Thoracic aorta (tissue), 2 donors: ENCODE data around the gene SUPT6H. TPM values are rescaled to one million over a fixed set of nuclear protein-coding genes. Genes with fewer than 3 reads are reported as not detected.

ENCODE experiments used
- ATAC-seq: fragments of 150-250 bp; one replicate; pipeline ENCODE4 v1.8.0; 2017; ENCODE audit warnings: low read depth; ENCODE audit not compliant: insufficient number of reproducible peaks, low FRiP score
- DNase-seq: peaks from one replicate; pipeline ENCODE4 v3.0.0-alpha.2; 2020; ENCODE audit warnings: low spot score
- H3K27ac ChIP-seq, 2 donors: fragments of 200-600 bp; sonication (generic); 1 replicate in 1 of 2; 2 replicates in 1 of 2; pipeline ENCODE4 v1.5.1; 2016; ENCODE audit warnings: mild to moderate bottlenecking in 2 of 2, moderate library complexity in 2 of 2
- H3K27me3 ChIP-seq: fragments of 200-600 bp; sonication (generic); replicated peaks from 2 replicates; pipeline ENCODE4 v1.6.0; 2016; ENCODE audit warnings: mild to moderate bottlenecking; ENCODE audit not compliant: insufficient read depth
- H3K36me3 ChIP-seq: fragments of 200-600 bp; sonication (generic); one replicate; pipeline ENCODE4 v1.5.1; 2016
- H3K4me1 ChIP-seq, 2 donors: fragments of 200-600 bp; sonication (generic); 1 replicate in 1 of 2; 2 replicates in 1 of 2; pipeline versions ENCODE4 v1.5.1 to v1.6.0; 2016; ENCODE audit warnings: low read depth in 2 of 2, mild to moderate bottlenecking in 1 of 2; ENCODE audit not compliant: control insufficient read depth in 1 of 2
- H3K4me3 ChIP-seq: fragments of 200-600 bp; sonication (generic); 2 replicates; pipeline ENCODE4 v1.5.1; 2016; ENCODE audit warnings: mild to moderate bottlenecking
- H3K9me3 ChIP-seq: fragments of 200-600 bp; sonication (generic); 2 replicates; pipeline ENCODE4 v1.5.1; 2016
- total RNA-seq, 2 donors: library from RNA; depleted of rRNA; stranded (reverse); fragments of >200 nt; gene quantifications; one replicate each; pipeline versions ENCODE4 v1.1.0 to v1.2.3, GENCODE V29; 2016
- TF ChIP-seq, protein P1 (sequence below): fragments of 200-600 bp; sonication (generic); IDR thresholded peaks from one replicate; pipeline ENCODE4 v1.5.1; 2019; ENCODE audit warnings: antibody characterized with exemption

Gene SUPT6H
- total RNA-seq, 2 donors from 2014 or later: 45.6 to 133 TPM

DNA sequence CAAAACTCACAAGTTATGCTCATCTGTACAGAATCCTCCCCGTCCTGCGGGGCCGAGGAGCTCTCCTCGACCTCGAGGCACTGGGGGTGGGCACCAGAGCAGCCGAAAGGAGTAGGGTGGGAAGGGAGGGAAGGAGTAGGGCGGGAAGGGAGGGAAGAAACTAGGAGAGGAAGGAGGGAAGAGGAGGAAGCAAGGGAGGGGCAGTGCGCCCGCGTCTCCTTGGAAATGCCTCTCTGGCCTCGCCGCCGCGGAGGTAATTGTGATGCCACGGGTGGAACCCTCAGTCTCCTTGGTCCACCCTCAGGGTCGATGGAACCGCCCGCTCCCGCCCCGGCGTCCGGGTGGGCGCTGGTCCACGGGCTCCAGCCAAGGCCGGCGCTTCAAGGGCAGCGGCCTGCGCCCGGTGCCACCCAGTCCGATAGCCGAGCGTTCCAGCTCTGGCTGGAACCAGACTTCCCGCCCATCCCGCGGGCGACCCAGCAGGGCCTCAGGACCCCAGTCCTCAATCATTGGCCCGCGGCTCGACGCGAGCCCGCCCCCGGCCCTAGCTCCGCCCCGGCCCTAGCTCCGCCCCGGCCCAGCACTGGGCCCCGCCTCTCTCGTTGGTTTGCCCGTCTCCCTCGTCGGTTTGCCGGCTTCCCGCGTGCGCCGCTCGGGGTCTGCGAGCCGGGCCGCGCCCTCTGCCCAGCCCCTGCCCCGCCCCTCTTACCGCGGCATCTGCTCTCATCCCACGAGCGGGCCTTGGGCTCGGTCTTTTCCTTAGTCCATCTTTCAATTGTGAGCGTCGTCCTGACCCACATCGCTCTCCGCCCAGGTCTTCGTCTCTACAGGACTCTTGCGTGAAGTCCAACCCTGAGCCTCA is 49.1 kb downstream of the SUPT6H start:
- TF ChIP-seq, protein P1, sequence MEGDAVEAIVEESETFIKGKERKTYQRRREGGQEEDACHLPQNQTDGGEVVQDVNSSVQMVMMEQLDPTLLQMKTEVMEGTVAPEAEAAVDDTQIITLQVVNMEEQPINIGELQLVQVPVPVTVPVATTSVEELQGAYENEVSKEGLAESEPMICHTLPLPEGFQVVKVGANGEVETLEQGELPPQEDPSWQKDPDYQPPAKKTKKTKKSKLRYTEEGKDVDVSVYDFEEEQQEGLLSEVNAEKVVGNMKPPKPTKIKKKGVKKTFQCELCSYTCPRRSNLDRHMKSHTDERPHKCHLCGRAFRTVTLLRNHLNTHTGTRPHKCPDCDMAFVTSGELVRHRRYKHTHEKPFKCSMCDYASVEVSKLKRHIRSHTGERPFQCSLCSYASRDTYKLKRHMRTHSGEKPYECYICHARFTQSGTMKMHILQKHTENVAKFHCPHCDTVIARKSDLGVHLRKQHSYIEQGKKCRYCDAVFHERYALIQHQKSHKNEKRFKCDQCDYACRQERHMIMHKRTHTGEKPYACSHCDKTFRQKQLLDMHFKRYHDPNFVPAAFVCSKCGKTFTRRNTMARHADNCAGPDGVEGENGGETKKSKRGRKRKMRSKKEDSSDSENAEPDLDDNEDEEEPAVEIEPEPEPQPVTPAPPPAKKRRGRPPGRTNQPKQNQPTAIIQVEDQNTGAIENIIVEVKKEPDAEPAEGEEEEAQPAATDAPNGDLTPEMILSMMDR: no peak
- Histone ChIP-seq H3K27ac (peak overlapping the region; percentile 85 to 91), H3K9me3 (no peaks in the 10 kb centered on the region), H3K27me3 (no peaks in the 10 kb centered on the region), H3K36me3 (peaks cover 20% of the 10 kb centered on the region), H3K4me1 (peaks cover 8 to 29% of the 10 kb centered on the region in 2 donors), H3K4me3 (peak overlapping the region; percentile 86)
- DNase-seq: peak; percentile 47
- peak; percentile 83 for ATAC-seq

DNA sequence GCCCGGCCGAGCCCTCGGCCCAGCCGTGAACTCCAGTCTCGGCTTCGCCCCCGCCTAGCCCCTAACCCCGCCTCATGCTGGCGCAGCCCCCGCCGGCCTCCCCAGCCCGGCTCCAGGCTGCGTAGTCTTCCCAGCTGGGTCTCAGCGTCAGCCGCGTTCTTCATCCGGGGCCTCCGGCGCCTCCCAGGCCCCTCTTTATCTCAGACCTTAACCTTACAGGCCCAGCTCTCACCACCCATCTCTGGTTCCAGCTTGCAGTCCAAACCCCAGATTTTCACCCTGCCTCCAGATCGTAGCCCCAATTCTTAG is 49.7 kb downstream of the SUPT6H start, which contains the start of gene PROCA1:
TSS of gene PROCA1 (minus strand) at position 166 of the 309 bp plus-strand sequence. CDS start 228 bp downstream, outside the sequence.
- Histone ChIP-seq H3K4me3 (peak within 1 kb of the TSS; percentile 86), H3K4me1 (peaks cover 8 to 35% of the 10 kb centered on the region in 2 donors), H3K27ac (peak within 1 kb of the TSS; percentile 85 to 91), H3K36me3 (peaks cover 20% of the 10 kb centered on the region), H3K27me3 (no peaks in the 10 kb centered on the region), H3K9me3 (no peaks in the 10 kb centered on the region)
- TF ChIP-seq, protein P1: no peak
- DNase-seq (no peak), ATAC-seq (no peak)

DNA sequence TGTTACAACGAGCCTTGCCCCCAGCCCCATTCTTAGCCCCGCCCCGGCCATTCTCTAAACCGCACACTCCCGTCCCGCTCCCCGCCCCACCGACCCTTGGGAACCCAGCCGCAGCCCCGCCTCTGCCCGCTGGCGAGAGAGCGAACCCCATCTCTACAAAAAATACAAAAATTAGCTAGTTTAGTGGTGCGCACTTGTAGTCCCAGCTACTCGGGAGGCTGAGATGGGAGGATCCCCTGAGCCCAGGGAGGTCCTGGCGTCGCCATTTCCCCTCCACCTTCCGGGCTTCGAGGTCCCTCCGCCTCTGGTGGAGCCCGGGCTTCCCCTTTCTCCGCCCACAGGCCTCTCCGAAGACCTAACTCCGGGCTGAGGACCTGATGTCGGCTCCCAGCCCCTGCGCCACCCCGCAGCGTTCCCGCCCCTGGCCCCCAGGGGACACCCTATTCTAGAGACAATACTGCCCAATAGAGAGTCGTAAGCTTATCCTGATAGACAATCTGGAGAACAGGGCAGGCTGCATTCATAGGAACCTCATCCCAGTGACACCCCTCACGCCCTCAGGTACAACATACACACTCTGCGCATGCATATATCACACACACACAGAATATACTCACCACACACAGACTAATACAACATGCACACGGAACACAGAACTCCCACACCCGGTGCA is 50.2 kb downstream of the SUPT6H start:
- H3K4me1 ChIP-seq: peaks cover 8 to 38% of the 10 kb centered on the region in 2 donors
- H3K4me3 ChIP-seq: peak overlapping the region; percentile 86
- ATAC-seq: no peak
- DNase-seq: no peak
- peaks cover 20% of the 10 kb centered on the region for H3K36me3 ChIP-seq
- H3K27me3 ChIP-seq: no peaks in the 10 kb centered on the region
- H3K27ac ChIP-seq: peak overlapping the region; percentile 84 to 91
- no peaks in the 10 kb centered on the region for H3K9me3 ChIP-seq
- TF ChIP-seq, protein P1: no peak

DNA sequence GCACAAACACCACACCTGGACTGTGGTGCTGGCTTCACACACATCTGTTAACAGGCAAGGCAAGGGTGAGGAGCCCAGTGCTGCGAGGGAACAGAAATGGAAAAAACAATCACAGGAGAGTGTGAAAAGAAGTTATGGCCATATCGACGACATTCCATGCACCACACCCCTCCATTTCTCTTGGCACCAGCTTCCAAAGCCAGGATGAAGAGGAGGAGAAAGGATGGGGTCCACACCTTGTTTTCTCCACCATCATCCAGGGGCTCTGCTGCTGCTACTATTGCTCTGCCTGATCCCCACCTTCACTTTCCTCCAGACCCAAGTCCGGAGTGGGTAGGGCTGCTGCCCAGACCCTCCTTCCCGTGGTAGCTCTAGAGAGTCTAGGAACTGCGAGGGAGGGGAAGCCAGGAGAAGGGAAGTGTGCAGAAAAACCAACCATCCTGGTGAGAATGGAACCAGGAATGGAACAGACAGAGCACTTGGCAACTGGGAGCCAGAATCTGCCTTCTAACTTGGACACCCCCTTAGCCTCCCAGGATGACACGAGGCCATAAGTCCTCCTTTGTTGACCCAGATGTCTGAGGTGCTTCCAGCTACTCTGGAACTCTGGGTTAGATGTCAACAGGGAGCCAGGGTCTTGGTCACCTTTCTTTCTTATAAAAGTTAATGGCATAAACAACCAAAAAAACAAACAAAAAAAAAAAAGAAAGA is 50.9 kb downstream of the SUPT6H start:
- H3K27ac ChIP-seq: peak overlapping the region in 1 of 2 donors; percentile 91
- DNase-seq: no peak

More for the DNA sequence above, 50.9 kb downstream of the SUPT6H start:
- H3K9me3 ChIP-seq: no peaks in the 10 kb centered on the region
- H3K27me3 ChIP-seq: no peaks in the 10 kb centered on the region
- peaks cover 8 to 38% of the 10 kb centered on the region in 2 donors for H3K4me1 ChIP-seq
- H3K36me3 ChIP-seq: peaks cover 20% of the 10 kb centered on the region
- ATAC-seq: no peak
- TF ChIP-seq, protein P1: no peak
- H3K4me3 ChIP-seq: no peak overlapping the region
